GM19035 (cell line): ENCODE results near the gene FAM193A.

Experiments
- ATAC-seq: cut with Tn5 transposase; IDR thresholded peaks from one replicate; pipeline ENCODE4 v1.9.1; 2021; ENCODE audit not compliant: unreplicated experiment

Gene FAM193A

GRCh38 chr4:2688697-2689096 lies 152.2 kb downstream of the FAM193A start:
- no peak for ATAC-seq

DNA sequence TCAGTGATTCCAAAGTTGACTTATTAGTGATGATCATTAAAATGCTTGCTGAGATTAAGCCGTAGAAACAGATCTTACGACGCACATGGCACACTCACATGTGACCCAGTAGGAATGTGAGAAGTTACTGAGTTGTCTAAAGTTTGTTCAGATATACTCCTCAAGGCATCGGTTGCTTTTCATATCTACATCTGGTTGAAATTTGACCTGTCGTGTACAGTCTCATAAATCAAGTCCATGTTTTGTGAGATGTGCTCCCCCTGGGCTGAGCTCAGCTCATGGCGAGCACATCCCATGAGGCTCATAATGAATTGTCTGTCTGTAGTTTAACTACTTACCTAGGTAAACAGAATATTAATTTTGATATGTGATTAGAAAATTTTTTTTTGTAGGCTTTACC lies 152.7 kb downstream of the FAM193A start:
- ATAC-seq = no peak

DNA sequence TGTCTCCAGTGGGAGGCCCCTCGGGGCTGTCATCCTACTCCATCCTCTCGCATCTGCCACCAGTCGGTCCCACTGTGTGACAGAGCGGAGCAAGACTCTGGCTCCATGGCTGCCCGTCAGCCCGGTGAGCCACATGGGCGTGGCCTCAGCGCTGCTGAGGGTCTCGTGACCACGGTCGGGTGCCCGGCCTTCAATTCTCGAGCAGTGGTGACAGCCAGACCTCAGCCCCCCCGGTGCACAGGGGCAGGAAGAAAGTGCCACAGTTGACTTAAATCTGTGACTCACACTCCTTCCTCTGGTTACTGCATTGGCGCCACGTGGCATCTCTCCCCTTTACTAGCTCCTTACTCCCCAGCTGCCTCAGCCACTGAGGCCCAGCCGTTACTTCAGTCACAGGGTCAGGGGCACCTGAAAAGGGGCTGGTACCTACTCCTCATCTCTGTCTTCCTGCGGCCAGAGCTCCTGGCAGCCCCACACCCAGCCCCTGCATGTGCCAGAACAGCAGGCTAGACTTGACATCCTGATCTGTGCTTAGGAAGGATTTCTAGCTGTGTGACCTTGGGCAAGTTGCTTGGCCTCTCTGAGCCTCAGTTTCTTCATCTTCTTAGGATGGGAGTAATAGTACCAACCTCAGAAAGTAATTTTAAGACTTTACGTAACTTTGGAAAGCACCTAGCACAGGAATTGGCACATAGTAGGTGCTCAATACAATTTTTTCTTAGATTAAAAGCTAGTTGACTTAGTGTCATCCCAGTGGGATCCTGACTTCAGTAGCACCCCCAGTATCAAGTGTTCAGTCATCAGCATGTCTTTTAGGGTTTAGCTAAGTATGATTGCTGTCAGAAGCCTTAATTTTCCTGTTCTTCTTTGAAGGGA lies 153.6 kb downstream of the FAM193A start:
- ATAC-seq = peak; percentile 54

DNA sequence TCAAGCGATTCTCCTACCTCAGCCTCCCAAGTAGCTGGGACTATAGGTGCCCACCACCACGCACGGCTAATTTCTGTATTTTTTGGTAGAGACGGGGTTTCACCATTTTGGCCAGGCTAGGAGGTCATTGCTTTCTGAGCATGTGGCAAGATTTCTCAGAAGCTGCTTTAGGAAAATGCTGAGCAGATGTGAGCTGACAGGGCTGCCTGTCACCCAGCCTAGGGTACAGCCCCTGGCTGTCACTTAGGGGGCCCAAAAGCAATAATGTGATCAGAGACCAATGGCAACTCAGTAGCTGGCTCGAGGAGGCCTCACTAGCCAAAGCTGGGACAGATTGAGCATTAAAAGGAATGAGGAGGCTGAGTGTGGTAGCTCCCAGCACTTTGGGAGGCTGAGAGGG lies 154.9 kb downstream of the FAM193A start:
- no peak for ATAC-seq

DNA sequence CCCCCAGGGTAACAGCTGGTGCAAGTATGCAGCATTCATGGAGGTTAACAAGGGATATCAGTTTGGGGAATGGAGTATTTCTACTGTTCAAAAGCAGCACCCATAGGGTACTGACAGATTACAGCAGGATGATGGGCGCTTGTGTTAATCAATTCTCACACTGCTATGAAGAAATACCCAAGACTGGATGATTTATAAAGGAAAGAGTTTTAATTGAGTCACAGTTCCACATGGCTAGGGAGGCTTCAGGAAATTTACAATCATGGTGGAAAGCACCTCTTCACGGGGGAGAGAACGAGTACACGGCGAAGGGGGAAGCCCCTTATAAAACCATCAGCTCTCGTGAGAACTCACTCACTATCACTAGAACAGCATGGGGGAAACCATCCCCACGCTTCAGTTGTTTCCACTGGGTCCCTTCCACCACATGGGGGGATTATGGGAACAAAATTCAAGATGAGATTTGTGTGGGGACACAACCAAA lies 155.5 kb downstream of the FAM193A start:
- no peak for ATAC-seq

DNA sequence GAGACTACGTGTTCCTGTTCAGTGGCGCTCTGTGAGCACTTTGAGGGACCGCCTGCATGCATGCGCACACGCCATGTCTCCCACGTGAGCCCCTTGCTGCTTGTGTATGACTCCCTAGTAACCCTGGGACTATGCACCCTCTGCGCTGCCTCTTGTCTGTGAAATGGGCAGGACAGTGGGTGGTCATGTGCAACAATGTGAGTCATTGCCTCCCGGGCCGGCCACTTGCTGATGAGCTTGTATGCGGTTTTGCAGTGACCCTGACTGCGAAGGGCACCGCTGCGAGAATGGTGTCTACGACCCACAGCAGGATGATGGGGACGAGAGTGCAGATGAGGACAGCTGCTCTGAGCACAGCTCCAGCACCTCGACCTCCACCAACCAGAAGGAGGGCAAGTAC lies 158.2 kb downstream of the FAM193A start:
- ATAC-seq = no peak

GRCh38 chr4:2695346-2696060 lies 159.1 kb downstream of the FAM193A start:
- no peak for ATAC-seq

DNA sequence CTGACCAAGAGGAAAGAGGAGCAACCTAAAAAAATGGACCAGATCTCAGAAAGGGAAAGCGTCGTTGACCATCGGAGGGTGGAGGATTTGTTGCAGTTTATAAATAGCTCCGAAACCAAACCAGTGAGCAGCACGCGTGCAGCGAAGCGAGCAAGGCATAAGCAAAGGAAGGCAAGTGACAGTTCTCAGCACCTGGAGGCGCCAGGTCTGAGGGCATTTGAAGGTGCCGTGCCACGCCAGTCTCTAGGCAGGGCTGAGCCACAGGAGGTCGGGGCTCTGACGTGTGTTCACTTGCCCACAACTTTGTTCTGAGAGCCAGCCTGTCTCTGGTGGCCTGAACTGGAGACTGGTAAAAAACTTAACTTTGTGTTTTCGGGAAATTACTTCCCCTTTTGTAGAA lies 160.0 kb downstream of the FAM193A start:
- ATAC-seq = peak; percentile 92

DNA sequence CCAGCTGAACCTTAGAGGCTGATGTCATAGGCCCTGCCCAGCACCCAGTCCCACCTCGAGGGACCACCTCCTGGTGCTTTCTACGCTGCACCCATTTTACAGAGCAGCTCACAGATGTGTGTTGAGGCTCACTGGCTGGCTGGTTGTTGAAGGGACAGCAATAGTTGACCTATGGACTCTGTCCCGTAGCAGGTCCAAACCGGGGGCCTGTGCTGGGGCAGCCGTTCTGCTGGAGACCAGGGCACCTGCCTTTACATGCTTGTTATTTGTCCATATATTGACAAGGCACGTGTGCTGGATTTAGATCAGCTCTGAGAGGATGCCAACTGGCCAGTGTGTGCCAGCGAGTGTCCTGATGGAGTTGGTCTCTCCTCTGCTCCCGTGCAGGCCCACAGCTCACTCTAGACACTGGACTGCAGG lies 161.6 kb downstream of the FAM193A start:
- ATAC-seq = no peak

GRCh38 chr4:2698504-2698903 lies 162.1 kb downstream of the FAM193A start:
- ATAC-seq = no peak

GRCh38 chr4:2698951-2699505 lies 162.6 kb downstream of the FAM193A start:
- no peak for ATAC-seq

DNA sequence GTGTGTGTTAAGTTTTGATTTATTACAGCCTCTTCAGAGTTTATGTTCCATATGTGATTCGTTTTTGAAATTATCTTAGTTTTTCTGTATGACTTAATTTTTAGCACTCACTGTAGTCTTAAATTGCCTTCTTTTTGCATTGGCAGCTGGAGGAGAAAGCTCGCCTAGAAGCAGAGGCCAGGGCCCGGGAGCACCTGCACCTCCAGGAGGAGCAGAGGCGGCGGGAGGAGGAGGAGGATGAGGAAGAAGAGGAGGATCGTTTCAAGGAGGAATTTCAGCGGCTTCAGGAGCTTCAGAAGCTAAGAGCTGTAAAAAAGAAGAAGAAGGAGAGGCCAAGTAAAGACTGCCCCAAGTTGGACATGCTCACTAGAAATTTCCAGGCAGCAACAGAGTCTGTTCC lies 163.1 kb downstream of the FAM193A start:
- no peak for ATAC-seq

GRCh38 chr4:2700031-2700430 lies 163.6 kb downstream of the FAM193A start:
- ATAC-seq = no peak

- ATAC-seq = no peak
These were observed 165.9 kb downstream of the FAM193A start for GRCh38 chr4:2702361-2702760.

DNA sequence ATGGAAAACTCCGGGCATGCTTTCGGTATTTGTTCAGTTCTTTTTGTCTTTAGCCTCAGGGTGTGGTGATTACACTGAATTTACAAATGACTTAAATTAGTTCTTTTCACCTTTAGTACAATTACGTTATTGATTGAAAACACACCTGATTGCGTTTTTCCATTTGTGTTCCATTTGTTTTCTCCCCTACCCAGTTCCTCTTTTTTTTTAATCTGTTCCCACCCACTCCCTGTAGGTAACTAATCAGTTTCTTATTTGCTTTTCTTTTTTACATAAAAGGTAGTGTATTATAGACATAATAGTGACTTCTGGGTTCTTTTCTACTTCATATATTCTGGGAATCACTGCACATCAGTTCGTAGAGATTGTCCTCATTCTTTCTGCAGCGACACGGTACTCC lies 166.3 kb downstream of the FAM193A start:
- ATAC-seq = no peak

GRCh38 chr4:2712261-2712842 lies 175.9 kb downstream of the FAM193A start:
- no peak for ATAC-seq

DNA sequence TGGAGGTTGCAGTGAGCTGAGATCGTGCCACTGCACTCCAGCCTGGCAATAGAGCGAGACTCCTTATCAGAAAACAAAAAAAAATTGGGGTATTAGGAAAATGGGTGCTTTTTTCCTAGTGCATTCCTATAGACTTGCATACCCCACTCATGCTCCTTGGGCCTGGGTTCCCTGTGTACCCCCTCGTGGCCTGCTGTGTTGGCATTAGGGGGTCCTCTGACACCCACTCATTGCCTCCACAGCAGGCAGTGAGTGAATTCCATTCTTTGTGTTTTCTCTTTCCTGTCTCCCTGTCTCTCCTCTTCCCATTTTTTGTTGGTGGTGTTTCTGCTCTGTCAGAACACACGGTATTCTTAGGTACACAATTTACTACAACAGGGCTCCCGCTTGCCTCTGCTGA lies 176.9 kb downstream of the FAM193A start:
- no peak for ATAC-seq

- ATAC-seq = no peak
These were observed 177.8 kb downstream of the FAM193A start for GRCh38 chr4:2714061-2714770.

DNA sequence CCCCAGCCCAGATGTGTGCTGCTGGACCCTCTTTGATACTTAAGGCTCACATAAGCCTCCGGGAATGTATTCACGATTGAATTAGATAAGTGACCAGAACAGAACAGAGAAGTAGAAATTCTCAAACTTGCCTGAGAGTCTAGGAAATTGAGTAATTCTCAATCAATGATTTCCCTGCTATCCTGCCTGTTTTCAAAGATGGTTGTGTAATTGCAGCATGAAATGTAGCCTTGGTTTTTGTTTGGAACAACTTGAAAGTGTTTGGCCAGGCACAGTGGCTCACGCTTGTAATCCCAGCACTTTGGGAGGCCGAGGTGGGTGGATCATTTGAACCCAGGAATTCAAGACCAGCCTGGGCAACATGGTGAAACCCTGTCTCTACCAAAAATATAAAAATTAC lies 178.5 kb downstream of the FAM193A start:
- ATAC-seq = no peak

DNA sequence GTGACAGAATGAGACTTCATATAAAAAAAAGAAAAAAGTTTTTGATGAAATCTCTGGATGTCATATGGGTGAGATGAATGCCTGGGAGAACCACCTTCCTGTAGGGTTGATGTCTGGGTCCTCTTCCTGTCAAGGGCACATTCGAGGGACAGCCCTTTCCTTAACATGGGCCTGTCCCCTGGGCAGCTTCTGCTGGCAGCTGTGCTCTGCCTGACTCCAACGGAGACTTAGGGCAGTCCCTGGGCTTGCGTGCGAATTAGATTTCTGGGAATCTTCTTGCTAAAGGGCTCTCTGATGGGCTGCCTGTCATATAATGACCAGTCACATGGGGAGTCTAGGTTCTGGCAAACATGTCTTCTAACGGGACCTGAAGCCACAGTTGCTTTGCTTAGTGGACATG lies 179.0 kb downstream of the FAM193A start:
- no peak for ATAC-seq

DNA sequence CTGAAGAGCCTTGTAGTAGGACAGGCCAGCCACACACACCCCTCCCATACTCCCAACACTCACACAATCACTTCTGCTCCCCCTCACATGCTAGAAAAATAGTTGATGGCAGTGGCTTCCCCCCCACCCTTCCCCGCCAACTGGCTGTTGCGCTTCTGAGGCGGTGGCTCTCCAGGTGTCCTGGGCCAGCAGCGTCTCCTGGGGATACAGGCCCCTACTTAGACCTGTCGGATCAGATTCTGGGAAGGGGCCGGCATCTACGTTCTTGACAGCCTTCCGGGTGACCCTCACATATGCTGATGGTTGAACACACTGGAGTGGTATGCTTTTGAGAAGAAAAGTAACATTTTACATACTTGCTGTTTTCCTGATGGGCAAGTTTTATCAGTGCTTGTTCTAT lies 179.8 kb downstream of the FAM193A start:
- no peak for ATAC-seq
